GM12878 (cell line): Measurements from ENCODE around the gene NPHP1. TPM values are rescaled to one million over a fixed set of nuclear protein-coding genes. Genes with fewer than 3 reads are reported as not detected.
"Not testable (repeated sequence)": the region's sequence is repeated elsewhere in the genome, so short reads cannot be mapped to it uniquely, and the experiment has no call there.

Source experiments
- ATAC-seq: fragments of 200-7000 bp; cut with Tn5 transposase; 3 replicates; pipeline ENCODE4 v1.9.1; 2020; ENCODE audit warnings: mild to moderate bottlenecking, moderate library complexity
- BruUV-seq: library from RNA; stranded (reverse); fragments of 400-500 nt; replicated peaks from 2 replicates; lab custom pipeline; 2021; lab: Mats Ljungman, UMichigan
- CTCF ChIA-PET: fragments of 300-600 bp; sonication (Branson Sonifier 250); formaldehyde crosslinking; extraction: SDS; loops from one replicate; lab custom pipeline; 2021; ENCODE audit warnings: inconsistent platforms; lab: Yijun Ruan, JAX
- POLR2A ChIA-PET: fragments of 350-600 bp; formaldehyde crosslinking; extraction: SDS; loops from one replicate; lab custom pipeline; 2021; ENCODE audit warnings: inconsistent platforms; lab: Charles Lee
- RAD21 ChIA-PET: fragments of 300-600 bp; sonication (Branson Sonifier 250); formaldehyde crosslinking; loops from one replicate; lab custom pipeline; 2023; ENCODE audit warnings: antibody characterized with exemption; ENCODE audit not compliant: unreplicated experiment; lab: Charles Lee
- SMC1A ChIA-PET: fragments of 300-600 bp; sonication (Branson Sonifier 250); formaldehyde crosslinking; loops from one replicate; lab custom pipeline; 2023; ENCODE audit not compliant: unreplicated experiment, uncharacterized antibody; lab: Charles Lee
- DNase-seq: peaks from one replicate; pipeline ENCODE4 v3.0.0-alpha.2; 2011; ENCODE audit warnings: low read depth, low spot score
- FAIRE-seq: peaks from 3 replicates; lab custom pipeline; 2011; peaks lifted over from hg19 to GRCh38; lab: Jason Lieb, UNC
- H2AFZ ChIP-seq: 2 replicates; pipeline ENCODE4 v1.6.0; 2011; ENCODE audit warnings: low read depth, low read length, control low read depth; ENCODE audit not compliant: control insufficient read depth
- H3K27ac ChIP-seq: 2 replicates; pipeline ENCODE4 v1.5.1; 2011; ENCODE audit warnings: control low read depth; ENCODE audit not compliant: control insufficient read depth, insufficient read depth
- H3K27me3 ChIP-seq, 2 experiments: replicated peaks in 1 of 2; 2 replicates each; pipeline versions ENCODE4 v1.6.0 to v1.6.1; 2011; ENCODE audit warnings: low read length in 1 of 2; ENCODE audit not compliant: control insufficient read depth in 2 of 2, insufficient read depth in 2 of 2
- H3K36me3 ChIP-seq, 2 experiments: 2 replicates each; pipeline ENCODE4 v1.5.1; 2011; ENCODE audit warnings: low read length in 1 of 2; ENCODE audit not compliant: control insufficient read depth in 2 of 2, insufficient read depth in 2 of 2
- H3K4me1 ChIP-seq: 2 replicates; pipeline ENCODE4 v1.6.1; 2011; ENCODE audit warnings: mild to moderate bottlenecking, low read length, moderate library complexity, mixed read lengths; ENCODE audit not compliant: control insufficient read depth, insufficient read depth
- H3K4me2 ChIP-seq: 2 replicates; pipeline ENCODE4 v1.6.0; 2011; ENCODE audit warnings: control low read depth; ENCODE audit not compliant: control insufficient read depth, insufficient read depth
- H3K4me3 ChIP-seq: fragments of 200-600 bp; sonication (generic); 2 replicates; pipeline ENCODE4 v1.5.1; 2016
- H3K79me2 ChIP-seq: 2 replicates; pipeline ENCODE4 v1.6.0; 2011; ENCODE audit warnings: low read length; ENCODE audit not compliant: control insufficient read depth, insufficient read depth
- H3K9ac ChIP-seq: 2 replicates; pipeline ENCODE4 v1.8.0; 2011; ENCODE audit warnings: low read length, control low read depth, mixed read lengths; ENCODE audit not compliant: control insufficient read depth, insufficient read depth
- H3K9me3 ChIP-seq: replicated peaks from 3 replicates; pipeline ENCODE4 v1.5.1; 2011; ENCODE audit warnings: mild to moderate bottlenecking, low read length; ENCODE audit not compliant: control insufficient read depth, insufficient read depth
- H4K20me1 ChIP-seq: 2 replicates; pipeline ENCODE4 v1.6.0; 2011; ENCODE audit not compliant: control insufficient read depth, insufficient read depth
- ETV6 ChIP-seq, 2 experiments: fragments of 450-650 bp in 1 of 2; IDR thresholded peaks in 1 of 2; conservative IDR thresholded peaks in 1 of 2; 2 replicates each; pipeline ENCODE4 v1.6.1; 2014; ENCODE audit warnings: antibody characterized with exemption in 1 of 2, borderline replicate concordance in 1 of 2, low read depth in 1 of 2, mild to moderate bottlenecking in 1 of 2, moderate library complexity in 1 of 2
- NFIC ChIP-seq: IDR thresholded peaks from 2 replicates; pipeline ENCODE4 v1.6.1; 2012; ENCODE audit warnings: low read depth, mild to moderate bottlenecking, inconsistent platforms, low read length, moderate library complexity
- PBX3 ChIP-seq: IDR thresholded peaks from 2 replicates; pipeline ENCODE4 v1.6.1; 2011; ENCODE audit warnings: mild to moderate bottlenecking, low read depth, low read length, moderate library complexity; ENCODE audit not compliant: insufficient replicate concordance
- SP1 ChIP-seq: IDR thresholded peaks from one replicate; pipeline ENCODE4 v1.6.1; 2011; ENCODE audit warnings: low read depth, low read length
- WGBS: methylation state at CpG from one replicate; pipeline ENCODE4 v1.1.6; 2016; ENCODE audit warnings: low lambda C conversion rate; ENCODE audit not compliant: insufficient replicate concordance, insufficient coverage; ENCODE audit errors: missing lambda C conversion rate; 5-methylcytosine and 5-hydroxymethylcytosine counted together
- in situ Hi-C: fragments of 300-500 bp; cut with MboI; formaldehyde crosslinking; loops from 9 replicates; pipeline ENCODE4 v1.14.3; 2018; ENCODE audit warnings: mixed read lengths
- intact Hi-C: fragments of 100-400 bp; cut with micrococcal nuclease; formaldehyde crosslinking; loops from one replicate; pipeline ENCODE4 v1.14.2; 2022; ENCODE audit not compliant: unreplicated experiment
- polyA plus RNA-seq, 11 experiments: library from polyadenylated mRNA; depleted of rRNA in 4 of 11; unstranded in 6 of 11; stranded (reverse) in 5 of 11; fragments of >200 nt; fragmentation: Nextera tagmentation in 4 of 11; fragmentation: Illumina TruSeq in 1 of 11; extraction: Ambion mirVana in 4 of 11; extraction: Trizol in 1 of 11; gene quantifications; 1 replicate in 1 of 11; 2 replicates in 10 of 11; pipeline versions ENCODE4 v1.2.1 to v1.2.3, GENCODE V29; 2011 to 2016; ENCODE audit warnings: inconsistent platforms in 2 of 11, missing spikeins in 2 of 11, low read depth in 1 of 11
- total RNA-seq, 4 experiments: library from RNA; depleted of rRNA in 3 of 4; stranded (reverse); fragments of >200 nt in 3 of 4; fragmentation: Illumina TruSeq in 1 of 4; extraction: Trizol in 1 of 4; gene quantifications; 2 replicates each; pipeline versions ENCODE4 v1.2.1 to v1.2.3, GENCODE V29; 2013 to 2021
- TF ChIP-seq, protein P1 (sequence below): IDR thresholded peaks from 2 replicates; pipeline ENCODE4 v1.6.1; 2011; ENCODE audit warnings: borderline replicate concordance, low read depth, mild to moderate bottlenecking, moderate library complexity, low read length; ENCODE audit not compliant: insufficient read depth, poor library complexity, severe bottlenecking
- TF ChIP-seq, protein P2 (sequence below): fragments of 450-650 bp; IDR thresholded peaks from 2 replicates; pipeline ENCODE4 v1.6.1; 2017; ENCODE audit warnings: mild to moderate bottlenecking, low read depth, inconsistent platforms; ENCODE audit not compliant: poor library complexity, severe bottlenecking

Gene NPHP1
- total and polyA plus RNA-seq, 10 of the 15 experiments (the other 5 are each of a cell fraction or from before 2014, with no cell fraction given), result 0.23 to 3.5 (median 1.2) TPM

GRCh38 chr2:110215566-110216158, 10.8 kb upstream of the NPHP1 start (continued):
- TF ChIP-seq, protein P1, sequence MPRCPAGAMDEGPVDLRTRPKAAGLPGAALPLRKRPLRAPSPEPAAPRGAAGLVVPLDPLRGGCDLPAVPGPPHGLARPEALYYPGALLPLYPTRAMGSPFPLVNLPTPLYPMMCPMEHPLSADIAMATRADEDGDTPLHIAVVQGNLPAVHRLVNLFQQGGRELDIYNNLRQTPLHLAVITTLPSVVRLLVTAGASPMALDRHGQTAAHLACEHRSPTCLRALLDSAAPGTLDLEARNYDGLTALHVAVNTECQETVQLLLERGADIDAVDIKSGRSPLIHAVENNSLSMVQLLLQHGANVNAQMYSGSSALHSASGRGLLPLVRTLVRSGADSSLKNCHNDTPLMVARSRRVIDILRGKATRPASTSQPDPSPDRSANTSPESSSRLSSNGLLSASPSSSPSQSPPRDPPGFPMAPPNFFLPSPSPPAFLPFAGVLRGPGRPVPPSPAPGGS, result no peak
- TF ChIP-seq, protein P2, sequence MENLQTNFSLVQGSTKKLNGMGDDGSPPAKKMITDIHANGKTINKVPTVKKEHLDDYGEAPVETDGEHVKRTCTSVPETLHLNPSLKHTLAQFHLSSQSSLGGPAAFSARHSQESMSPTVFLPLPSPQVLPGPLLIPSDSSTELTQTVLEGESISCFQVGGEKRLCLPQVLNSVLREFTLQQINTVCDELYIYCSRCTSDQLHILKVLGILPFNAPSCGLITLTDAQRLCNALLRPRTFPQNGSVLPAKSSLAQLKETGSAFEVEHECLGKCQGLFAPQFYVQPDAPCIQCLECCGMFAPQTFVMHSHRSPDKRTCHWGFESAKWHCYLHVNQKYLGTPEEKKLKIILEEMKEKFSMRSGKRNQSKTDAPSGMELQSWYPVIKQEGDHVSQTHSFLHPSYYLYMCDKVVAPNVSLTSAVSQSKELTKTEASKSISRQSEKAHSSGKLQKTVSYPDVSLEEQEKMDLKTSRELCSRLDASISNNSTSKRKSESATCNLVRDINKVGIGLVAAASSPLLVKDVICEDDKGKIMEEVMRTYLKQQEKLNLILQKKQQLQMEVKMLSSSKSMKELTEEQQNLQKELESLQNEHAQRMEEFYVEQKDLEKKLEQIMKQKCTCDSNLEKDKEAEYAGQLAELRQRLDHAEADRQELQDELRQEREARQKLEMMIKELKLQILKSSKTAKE, result no peak
- TF ChIP-seq, all 136 proteins: peak for 0

- in situ Hi-C loops, result no loop called here
- Histone ChIP-seq H3K9ac (no peak overlapping the region), H3K4me1 (no peaks in the 10 kb centered on the region; the same call in 1 of the 2 replicates), H3K4me2 (no peak overlapping the region), H2AFZ (no peak overlapping the region), H3K4me3 (no peak overlapping the region), H3K27ac (no peak overlapping the region), H4K20me1 (no peaks in the 10 kb centered on the region), H3K36me3 (no peaks in the 10 kb centered on the region), H3K79me2 (peaks cover 12% of the 10 kb centered on the region), H3K27me3 (no peaks in the 10 kb centered on the region), H3K9me3 (peaks cover 2% of the 10 kb centered on the region; the same call in 1 of the 3 replicates)
- FAIRE-seq, result no peak
- intact Hi-C loops, result no loop called here
- SMC1A ChIA-PET, result no interaction called here
- DNase-seq, result no peak
- no peak for ATAC-seq
- WGBS, result 0% methylated on average over 2 of the region's 2 CpGs
- no TSS peak for BruUV-seq
- RAD21 ChIA-PET, result no interaction called here
- POLR2A ChIA-PET, result no interaction called here
- CTCF ChIA-PET, result no interaction called here
- TF ChIP-seq PBX3 (no peak), ETV6 (conservative IDR thresholded peaks at IDR 0.05 in 1 of 2, IDR thresholded peaks at IDR 0.05 in 1 of 2; ENCODE audit: borderline replicate concordance in 1 of 2, low read depth in 1 of 2) (no peak), NFIC (no peak), SP1 (no peak)
Measured at GRCh38 chr2:110215091-110215490, 10.3 kb upstream of the NPHP1 start.

GRCh38 chr2:110213522-110213921, 8.7 kb upstream of the NPHP1 start:
- ATAC-seq, POLR2A ChIA-PET, H3K4me2 ChIP-seq, H3K36me3 ChIP-seq, H4K20me1 ChIP-seq, FAIRE-seq, in situ Hi-C loops, H3K27ac ChIP-seq, CTCF ChIA-PET, DNase-seq, H2AFZ ChIP-seq, BruUV-seq, H3K27me3 ChIP-seq, H3K4me1 ChIP-seq, H3K4me3 ChIP-seq, RAD21 ChIA-PET, H3K9ac ChIP-seq, intact Hi-C loops, H3K9me3 ChIP-seq, SMC1A ChIA-PET: not testable (repeated sequence)
- WGBS, result 28% methylated on average over 3 of the region's 3 CpGs
- peaks cover 12% of the 10 kb centered on the region for H3K79me2 ChIP-seq
